NCI-H2107 (cell line): ENCODE results near the gene CASZ1.

Experiments
- DNase-seq: peaks from one replicate; lab custom pipeline; 2025; lab: John Stamatoyannopoulos, UW

CASZ1 gene

DNA sequence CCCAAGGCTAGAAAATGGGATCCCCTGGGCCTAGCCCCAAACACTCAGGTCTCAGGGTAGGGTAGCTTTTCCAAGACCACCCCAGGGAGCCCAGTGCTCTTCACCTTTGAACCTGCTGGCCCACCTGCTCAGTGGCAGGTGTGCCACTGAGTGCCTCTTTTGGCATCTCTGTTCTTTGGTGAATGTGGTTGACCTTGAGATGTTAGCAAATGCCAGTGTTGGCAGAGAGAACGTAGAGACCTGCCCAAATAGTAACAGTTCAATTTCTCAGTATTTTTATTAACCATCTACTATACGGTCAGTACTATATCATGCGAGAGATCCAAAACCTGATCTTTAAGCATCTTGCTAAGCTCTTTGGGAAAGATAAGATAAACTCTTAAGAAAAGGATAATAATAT, 193.5 kb downstream of the CASZ1 start:
- DNase-seq = no peak

DNA sequence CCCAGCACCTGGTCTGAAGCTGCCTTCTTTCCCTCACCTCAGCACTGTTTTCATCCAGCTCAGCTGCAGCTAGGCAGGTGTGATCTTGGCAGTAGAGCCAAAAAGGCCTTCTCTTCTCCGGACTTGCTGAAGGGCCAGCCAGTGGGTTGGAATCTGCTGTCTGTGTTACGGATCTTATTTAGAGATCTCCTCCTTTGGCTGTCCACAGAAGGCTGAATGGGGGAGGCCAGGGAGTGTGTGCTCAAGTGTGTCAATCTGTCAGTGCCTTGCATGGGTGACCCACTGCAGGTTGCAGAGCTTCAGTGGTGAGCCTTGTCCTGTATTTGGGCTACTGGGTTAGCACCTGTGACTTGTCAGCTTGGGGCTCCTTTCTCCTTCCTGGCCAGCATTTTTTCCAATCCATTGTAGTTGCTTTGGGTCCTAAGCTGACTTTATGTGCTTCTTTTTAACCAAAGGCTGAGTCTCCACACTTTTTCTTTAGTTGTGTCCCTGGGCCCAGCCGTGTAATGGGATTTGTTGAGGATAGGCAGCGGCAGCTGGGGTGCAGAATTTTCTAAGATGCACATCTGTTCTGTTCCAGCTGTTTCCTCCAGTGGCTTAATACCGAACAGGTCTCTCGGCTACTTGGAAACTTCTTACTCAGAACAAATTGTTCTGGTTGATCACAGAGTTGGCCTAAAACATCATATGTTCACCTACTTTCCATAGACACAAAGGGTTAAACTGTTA, 194.9 kb downstream of the CASZ1 start:
- no peak for DNase-seq

DNA sequence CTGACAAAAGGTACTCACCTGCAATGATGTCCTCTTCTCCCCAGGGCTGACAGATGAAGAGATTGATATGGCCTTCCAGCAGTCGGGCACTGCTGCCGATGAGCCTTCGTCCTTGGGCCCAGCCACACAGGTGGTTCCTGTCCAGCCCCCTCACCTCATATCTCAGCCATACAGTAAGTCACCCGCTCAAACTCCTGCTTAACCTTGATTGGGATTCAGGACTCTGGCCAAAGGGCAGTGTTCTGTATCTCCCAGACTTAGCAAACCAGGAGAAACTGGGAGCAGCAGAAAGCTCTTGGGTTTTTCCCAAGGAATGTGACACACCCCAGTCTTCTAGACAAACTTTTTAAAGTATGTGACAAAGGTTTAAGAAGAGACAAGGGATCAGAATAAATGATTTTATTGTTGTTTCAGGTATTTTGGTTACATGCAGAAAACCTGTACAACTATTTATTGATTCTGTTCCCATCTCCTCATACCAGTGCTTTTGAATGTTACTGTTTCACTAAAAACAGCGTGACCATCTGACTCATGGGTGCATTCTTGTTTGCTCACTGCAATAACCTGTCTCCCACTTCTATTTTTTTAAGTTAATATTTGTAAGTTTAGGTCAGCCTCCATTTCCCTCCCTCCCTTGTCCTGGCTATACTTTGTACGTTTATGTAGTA, 197.1 kb downstream of the CASZ1 start:
- no peak for DNase-seq

DNA sequence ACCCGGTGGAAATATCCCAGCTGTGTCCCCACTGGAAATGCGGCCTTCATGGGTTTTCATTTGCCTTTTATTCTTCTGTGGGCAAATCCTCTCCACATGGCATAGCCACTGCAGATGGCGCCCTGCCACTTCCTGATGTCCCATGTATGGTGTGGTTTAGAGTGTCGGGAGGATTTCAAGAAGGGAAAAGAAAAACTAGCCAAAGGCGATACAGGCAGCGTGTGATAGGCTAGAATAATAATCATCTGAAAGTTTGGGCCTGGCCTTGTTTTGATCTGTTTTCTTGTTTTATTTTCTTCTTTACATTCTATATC, 198.1 kb downstream of the CASZ1 start:
- DNase-seq = no peak

DNA sequence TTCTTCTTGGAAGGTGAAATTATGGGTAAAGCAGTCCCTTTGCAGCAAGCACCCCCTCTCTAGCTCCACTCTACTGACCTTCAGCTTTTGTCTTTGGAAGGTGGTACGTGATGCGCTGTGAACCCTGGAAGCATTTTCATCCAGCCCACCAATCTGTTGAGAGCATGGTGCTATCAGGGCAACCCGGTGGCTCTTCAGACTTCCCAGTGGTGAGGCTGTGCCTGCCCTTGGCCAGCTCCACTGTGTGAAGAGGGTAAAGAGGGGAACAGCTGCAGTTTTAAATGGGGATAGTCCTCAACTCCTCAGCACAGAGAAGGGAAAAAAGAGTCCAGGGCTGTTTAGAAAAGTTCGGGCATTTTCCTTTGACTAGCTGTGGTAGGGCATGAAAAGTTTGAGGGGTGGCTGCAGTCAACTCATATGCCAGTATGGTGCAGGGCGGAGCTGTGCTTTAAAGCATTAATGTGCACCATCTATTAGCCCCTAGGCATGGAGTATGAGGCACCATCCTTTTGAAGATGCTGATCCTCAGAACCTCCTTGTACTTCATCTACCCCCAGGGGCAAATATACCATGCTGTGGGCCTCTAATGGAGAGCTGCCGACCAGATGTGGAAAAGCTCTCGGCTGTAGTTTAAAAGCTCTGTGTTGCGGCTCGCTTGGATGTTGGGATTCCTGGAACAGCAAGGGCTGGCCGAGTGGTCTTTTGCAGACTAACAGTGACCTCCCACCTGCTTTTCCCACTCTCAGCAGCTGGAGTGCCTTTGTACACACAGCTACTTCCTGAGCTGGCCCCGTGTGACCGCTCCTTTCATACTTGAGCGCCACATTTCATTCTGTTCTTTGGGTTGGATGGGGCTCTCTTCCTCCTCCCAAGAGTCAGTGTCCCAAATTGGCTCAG, 198.7 kb downstream of the CASZ1 start:
- no peak for DNase-seq

DNA sequence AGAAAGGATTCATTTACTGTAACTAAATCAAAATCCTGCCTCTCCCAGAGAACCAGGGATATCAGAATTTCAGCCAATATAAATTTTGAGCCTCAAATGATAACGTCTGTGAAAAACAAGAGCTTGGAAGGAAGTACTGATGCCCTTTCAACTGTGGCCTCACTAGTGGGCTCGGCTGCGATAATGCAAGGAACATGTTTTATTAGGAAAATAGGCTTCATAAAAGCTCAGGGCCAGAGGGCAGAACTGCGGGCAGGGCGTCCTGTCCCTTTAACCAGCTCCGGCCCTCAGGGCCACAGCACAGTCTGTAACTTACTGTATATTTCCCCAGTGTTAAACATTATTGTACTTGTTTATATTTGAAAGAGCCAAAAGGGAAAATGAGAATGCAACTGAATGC, 199.7 kb downstream of the CASZ1 start:
- DNase-seq = no peak

DNA sequence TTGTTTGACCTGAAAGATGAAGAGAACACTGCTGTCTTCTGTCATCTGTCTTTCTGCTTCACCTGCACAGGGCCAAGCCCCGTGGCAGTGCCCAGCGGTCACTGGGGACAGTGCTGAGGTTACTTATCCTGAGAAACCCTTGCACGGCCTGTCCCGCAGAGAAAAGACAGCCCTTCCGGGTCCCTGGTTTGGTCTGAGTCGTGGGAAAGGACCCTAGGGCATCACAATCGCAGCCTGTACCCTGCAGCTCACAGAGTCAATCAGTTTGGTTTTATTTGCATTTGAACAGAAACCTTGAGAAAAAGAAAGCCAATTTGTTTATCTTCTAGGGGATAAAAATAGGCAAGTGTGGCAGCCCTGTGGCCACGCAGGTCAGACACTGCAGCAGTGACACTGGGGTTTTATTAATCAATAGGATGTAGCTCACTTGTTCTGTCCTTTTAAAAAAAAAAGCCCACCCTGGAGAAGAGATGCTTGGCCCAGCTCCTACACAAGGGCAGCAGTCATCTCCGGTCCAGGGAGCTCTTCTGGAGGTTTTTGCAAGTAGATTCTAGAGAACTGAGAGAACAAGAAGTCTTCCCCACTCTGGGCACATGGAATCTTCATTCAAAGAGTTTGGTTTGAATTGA, 201.7 kb downstream of the CASZ1 start:
- no peak for DNase-seq

DNA sequence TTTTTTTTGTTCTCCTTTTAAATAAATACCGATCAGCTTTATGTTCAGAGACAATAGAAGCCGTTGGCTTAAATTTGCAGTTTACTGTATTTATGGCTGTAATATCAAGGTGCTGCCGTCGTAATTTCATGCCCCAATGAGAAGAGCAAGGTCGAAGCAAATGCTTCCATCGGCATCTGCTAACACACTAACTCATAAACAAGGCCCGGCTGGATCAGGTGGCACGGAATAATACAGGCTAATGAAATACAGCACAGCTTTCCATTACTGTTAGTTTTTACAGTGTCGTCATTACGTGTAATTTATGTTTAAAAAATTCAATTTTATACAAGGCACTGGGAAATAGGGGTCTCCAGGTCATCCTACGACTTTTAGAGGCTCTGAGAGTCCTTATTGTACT, 202.7 kb downstream of the CASZ1 start:
- no peak for DNase-seq

DNA sequence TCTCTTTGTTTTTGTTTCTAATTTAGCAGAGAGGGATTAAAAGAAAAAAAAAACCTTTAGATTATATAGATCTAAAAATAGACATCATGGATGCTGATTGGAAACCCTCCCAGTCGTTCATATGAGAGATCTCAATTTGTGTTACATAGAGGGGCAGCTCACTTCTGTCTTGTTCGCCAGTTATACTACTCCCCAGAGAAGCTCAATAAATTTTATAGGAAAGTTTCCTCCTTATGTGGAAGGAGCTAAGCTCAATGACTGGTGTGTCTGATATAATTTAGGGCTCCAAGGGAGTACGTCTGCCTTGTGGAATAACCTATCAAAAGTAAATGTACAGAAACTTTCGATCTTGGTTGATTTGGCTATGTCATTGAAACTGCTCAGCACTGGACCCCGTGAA, 204.1 kb downstream of the CASZ1 start:
- DNase-seq = no peak

DNA sequence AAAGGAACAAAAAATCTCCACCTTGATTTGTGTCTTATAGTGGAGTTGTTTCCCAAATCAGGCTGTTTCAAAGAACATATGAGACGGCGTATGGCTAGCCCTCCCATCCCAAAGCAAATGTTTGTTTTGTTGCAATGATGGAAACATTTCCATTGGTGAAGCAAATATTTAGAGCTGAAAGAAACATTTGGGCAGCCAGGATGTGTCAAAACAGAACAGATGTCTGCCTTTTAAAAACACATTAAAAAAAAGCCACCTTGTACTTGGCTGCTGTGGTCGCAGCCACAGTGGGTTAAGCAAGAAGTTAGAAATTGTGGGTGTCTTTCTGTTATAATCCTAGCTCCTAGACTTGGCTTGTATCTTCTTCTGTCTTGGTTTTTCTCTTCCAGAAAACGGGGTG, 205.4 kb downstream of the CASZ1 start:
- DNase-seq = no peak

DNA sequence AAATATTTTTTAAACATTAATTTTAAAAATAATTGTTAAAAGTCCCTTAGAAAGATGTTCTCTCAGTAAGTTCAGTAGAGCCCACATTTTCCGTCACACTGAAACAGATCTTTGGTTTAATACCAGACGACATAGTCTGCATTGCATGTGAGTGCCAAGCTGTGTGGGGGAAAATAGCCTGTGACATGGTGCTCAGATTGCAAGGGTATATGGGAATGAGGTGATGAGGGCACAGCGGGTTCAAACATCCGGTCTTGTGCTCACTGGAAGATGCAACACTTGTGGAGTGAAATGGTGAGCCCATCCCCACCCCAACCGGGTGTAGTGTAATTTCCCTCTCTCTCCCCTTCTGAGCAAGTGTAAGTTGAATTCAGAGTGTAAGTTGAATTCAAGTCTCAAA, 207.4 kb downstream of the CASZ1 start:
- no peak for DNase-seq

DNA sequence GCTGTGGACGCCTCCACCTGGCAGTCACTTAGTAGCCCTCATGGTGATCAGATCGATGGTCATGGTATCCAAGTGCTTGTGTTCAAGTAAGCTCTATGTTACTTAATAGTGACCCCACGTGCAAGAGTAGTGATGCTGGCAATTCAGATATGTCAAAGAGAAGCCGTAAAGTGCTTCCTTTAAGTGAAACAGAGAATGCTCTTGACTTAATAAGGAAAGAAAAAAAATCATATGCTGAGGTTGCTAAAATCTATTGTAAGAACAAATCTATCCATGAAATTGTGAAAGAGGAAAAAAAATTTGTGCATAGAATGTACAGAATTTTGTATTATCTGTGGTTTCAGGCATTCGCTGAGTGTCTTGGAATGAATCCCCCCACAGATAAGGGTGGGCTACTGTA, 207.8 kb downstream of the CASZ1 start:
- DNase-seq = no peak
